Mononuclear cell (primary cell): ENCODE results near the gene PPIE. TPM values are rescaled to one million over a fixed set of nuclear protein-coding genes. Genes with fewer than 3 reads are reported as not detected.
"Not testable (repeated sequence)": the region's sequence is repeated elsewhere in the genome, so short reads cannot be mapped to it uniquely, and the experiment has no call there.

Source experiments
- H3K27me3 ChIP-seq: 2 replicates; pipeline ENCODE4 v1.6.0; 2011; ENCODE audit warnings: low read length, control low read depth; ENCODE audit not compliant: insufficient read depth
- H3K4me1 ChIP-seq: 2 replicates; pipeline ENCODE4 v1.5.1; 2011; ENCODE audit warnings: mild to moderate bottlenecking, low read length, control low read depth; ENCODE audit not compliant: insufficient read depth
- H3K4me3 ChIP-seq: 2 replicates; pipeline ENCODE4 v1.5.1; 2011; ENCODE audit warnings: mild to moderate bottlenecking, low read length, moderate library complexity
- H3K9me3 ChIP-seq: 2 replicates; pipeline ENCODE4 v1.5.1; 2011; ENCODE audit warnings: low read depth, mild to moderate bottlenecking, control low read depth, low read length
- total RNA-seq: library from RNA; depleted of rRNA; stranded (reverse); fragments of >200 nt; gene quantifications from one replicate; pipeline ENCODE4 v1.2.3, GENCODE V29; 2012

PPIE gene
- total RNA-seq, 1 donor, result 20.7 TPM

DNA sequence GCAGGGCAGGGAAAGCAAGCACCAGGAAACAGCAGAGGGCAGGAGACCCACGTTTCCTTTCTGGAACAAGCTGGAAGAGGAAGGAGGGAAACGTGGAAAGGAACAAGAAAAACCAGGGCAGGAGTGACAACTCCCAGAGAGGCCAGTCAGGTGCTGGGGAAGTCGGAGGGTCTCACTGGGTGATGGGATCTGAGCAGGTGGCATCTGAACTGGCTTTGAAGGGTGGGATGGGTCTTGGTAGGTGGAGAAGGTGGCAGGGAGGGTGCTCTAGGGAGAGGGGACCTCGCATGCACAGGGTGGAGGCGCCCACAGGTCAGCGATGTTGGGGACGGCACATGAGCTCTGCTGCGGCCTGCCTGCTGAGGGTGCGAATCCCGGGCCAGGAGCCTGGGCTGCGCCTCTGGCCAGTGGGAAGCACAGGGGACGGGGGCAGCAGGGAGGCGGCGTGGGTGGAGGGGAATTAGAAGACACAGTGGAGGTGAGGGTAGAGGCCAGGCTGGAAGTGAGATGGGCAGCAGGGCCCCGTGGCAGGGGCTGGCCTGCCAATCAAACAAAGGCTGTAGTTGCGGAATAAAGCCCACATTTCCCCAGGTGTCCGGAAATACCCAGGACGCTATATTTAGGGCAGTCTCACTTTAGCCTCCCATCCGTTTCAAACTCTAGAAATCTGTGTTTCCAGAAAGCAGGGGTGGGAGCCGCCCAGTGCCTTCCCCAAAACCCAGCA lies 37.2 kb downstream of the PPIE start:
- H3K4me1 ChIP-seq, H3K27me3 ChIP-seq, H3K9me3 ChIP-seq, H3K4me3 ChIP-seq: not testable (repeated sequence)

DNA sequence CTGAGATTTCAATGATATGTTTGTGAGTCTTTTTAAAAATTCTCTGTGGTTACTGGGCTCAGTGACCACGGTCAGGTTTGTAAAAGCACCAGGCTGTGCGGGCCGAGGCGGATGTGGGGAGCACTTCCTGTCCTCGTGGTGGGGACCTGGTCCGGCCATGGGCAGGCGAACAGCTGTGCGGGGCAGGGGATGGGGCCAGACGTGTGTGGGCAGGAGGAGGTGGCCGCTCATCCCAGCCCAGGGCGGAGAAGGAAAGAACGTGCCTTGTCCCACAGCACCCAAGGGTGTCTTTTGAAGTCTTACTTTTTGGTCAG lies 37.7 kb downstream of the PPIE start:
- Histone ChIP-seq H3K4me3 (no peak overlapping the region), H3K9me3 (no peaks in the 10 kb centered on the region), H3K27me3 (no peaks in the 10 kb centered on the region), H3K4me1 (no peaks in the 10 kb centered on the region)

DNA sequence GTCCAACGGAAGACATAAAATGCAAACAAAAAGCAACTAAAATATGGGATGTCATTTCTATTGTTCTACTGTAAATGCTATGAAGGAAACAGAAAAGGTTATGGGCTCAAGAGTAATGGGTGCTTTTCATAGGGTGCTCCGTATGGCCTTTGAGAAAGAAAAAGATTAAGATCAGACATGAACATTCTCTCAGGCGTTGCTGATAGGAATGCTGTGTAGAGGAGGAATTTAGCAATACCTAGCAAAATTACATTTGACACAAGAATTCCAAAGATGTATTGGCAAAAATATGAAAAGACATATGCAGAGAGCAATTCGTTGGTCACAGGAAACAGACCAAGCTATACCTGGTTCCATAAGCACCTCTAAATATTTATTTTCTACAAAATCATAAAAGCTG lies 38.2 kb downstream of the PPIE start:
- no peaks in the 10 kb centered on the region for H3K9me3 ChIP-seq
- H3K27me3 ChIP-seq, result no peaks in the 10 kb centered on the region
- no peaks in the 10 kb centered on the region for H3K4me1 ChIP-seq
- no peak overlapping the region for H3K4me3 ChIP-seq

GRCh38 chr1:39777306-39777705 lies 38.6 kb downstream of the PPIE start:
- Histone ChIP-seq H3K9me3 (no peaks in the 10 kb centered on the region), H3K27me3 (no peaks in the 10 kb centered on the region), H3K4me3 (no peak overlapping the region), H3K4me1 (no peaks in the 10 kb centered on the region)

- H3K4me3 ChIP-seq, H3K9me3 ChIP-seq, H3K27me3 ChIP-seq: not testable (repeated sequence)
Measured at GRCh38 chr1:39777896-39778295, 39.2 kb downstream of the PPIE start.

DNA sequence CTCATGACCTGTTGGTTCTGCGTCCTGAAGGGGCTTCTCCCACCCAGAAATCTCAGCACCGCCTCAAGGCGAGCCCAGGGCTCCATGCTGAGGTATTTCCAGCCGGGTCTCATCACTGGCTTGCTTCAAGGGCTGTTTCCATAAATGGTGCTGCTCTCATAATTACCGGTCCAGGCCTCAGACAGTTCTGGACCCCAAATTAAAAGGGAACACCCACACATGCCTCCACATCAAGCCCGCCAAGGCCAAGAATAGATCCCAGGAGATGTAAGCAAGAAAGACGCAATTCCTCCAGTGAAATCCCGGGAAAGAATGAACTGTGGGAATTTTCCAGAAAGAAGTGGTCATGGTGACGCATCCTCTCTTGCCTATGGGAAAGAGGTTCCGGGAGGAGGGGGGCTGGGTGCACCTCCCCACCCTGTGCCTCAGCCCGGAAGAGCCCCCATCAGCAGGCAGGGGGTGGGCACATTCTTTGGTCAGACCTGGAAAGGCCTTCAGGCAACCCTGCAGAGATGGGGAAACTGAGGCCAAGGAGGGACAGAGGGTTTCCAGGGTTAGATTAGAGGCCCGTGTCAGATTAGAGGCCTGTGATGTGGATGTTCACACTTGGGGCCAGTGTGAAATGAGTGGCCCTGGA lies 39.9 kb downstream of the PPIE start:
- not testable (repeated sequence) for H3K4me3 ChIP-seq, H3K4me1 ChIP-seq, H3K27me3 ChIP-seq, H3K9me3 ChIP-seq

More at GRCh38 chr1:39777896-39778295, 39.2 kb downstream of the PPIE start:
- not testable (repeated sequence) for H3K4me1 ChIP-seq

DNA sequence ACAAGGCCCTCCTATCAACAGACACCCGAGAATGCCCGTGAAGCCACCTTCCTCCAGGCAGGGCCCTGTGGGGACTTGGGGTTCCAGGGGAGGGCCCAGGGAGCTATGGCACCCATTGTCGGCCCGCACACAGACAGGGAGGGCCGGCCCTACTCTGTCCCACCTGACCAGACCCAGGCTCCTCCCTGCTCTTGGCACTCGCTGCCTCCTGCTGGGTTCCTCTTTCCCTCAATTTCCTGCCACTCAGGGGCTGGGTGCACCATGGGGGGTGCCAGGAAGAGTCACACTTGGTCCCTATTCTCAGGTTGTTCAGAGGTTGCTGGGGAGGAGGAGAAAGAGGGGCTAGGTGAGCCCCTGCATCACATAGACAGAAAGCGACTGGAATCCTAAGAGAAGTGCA lies 40.5 kb downstream of the PPIE start:
- Histone ChIP-seq H3K9me3 (no peaks in the 10 kb centered on the region), H3K4me1 (no peaks in the 10 kb centered on the region), H3K27me3 (no peaks in the 10 kb centered on the region), H3K4me3 (no peak overlapping the region)

DNA sequence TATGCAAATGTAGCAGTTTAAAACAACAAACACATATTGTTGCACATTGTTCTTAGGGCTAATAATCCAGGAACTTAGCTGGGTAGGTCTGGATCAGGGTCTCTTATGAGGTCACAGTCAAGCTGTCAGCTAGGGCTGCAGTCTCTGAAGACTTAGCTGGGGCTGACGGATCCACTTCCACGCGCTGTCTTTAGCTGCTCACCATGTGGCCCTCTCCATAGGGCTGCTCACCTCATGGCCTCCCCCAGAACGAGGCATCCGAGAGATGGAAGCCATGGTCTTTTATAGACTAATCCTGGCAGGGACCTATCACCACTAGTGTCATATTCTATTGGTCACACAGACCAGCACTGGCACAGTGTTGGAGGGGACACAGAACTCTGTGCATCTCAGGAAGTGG lies 41.1 kb downstream of the PPIE start:
- Histone ChIP-seq H3K27me3 (no peaks in the 10 kb centered on the region), H3K4me3 (no peak overlapping the region), H3K4me1 (no peaks in the 10 kb centered on the region), H3K9me3 (no peaks in the 10 kb centered on the region)

- Histone ChIP-seq H3K4me3 (no peak overlapping the region), H3K4me1 (no peaks in the 10 kb centered on the region), H3K27me3 (no peaks in the 10 kb centered on the region), H3K9me3 (no peaks in the 10 kb centered on the region)
Measured at GRCh38 chr1:39781349-39781715, 42.6 kb downstream of the PPIE start.

- H3K4me1 ChIP-seq, result no peaks in the 10 kb centered on the region
- no peak overlapping the region for H3K4me3 ChIP-seq
- no peaks in the 10 kb centered on the region for H3K27me3 ChIP-seq
- no peaks in the 10 kb centered on the region for H3K9me3 ChIP-seq
Measured at GRCh38 chr1:39782103-39782502, 43.4 kb downstream of the PPIE start.

GRCh38 chr1:39782685-39783084 lies 44.0 kb downstream of the PPIE start:
- H3K4me1 ChIP-seq, result not testable (repeated sequence)

DNA sequence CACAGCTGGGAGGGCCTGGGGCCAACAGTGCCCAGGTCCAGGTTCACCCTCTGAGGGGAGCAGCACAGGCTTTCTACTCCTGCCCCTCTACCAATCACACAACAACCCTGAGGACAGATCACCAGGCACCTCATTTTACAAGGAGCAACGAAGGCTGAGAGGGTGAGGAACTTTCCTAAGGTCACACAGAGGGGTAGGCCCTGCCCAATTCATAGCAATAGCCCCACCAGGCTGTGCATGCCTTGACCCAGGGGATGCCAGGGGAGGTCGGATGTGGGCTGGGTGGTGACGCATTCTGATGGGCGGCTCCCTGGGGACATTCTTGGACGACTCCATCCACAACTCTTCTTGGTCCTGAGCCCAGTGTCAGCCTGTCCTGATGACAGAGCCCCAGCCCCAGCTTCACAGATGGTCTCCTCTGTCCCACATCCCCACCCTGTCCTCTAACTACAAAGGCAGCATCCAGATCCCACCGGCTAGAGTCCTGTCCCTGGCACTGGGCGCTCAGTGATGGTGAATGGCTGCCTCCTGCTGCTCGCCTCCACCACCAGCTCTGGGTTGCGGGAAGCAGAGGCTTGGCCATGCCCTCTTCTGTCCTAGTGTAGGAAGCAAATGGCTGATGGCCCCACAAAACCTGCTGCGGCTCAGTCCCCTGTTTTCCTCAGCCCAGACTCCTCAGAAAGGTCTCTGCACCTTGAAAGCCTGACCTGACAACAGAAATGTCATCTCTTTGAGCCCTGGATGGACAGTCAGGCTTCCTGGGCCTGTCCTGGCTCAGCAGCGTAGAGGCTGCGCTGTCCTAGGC lies 47.8 kb downstream of the PPIE start:
- not testable (repeated sequence) for H3K9me3 ChIP-seq, H3K4me1 ChIP-seq, H3K4me3 ChIP-seq, H3K27me3 ChIP-seq

More at GRCh38 chr1:39782685-39783084, 44.0 kb downstream of the PPIE start:
- not testable (repeated sequence) for H3K27me3 ChIP-seq, H3K9me3 ChIP-seq, H3K4me3 ChIP-seq

- not testable (repeated sequence) for H3K9me3 ChIP-seq, H3K4me1 ChIP-seq, H3K27me3 ChIP-seq, H3K4me3 ChIP-seq
Measured at GRCh38 chr1:39787108-39787375, 48.4 kb downstream of the PPIE start.

DNA sequence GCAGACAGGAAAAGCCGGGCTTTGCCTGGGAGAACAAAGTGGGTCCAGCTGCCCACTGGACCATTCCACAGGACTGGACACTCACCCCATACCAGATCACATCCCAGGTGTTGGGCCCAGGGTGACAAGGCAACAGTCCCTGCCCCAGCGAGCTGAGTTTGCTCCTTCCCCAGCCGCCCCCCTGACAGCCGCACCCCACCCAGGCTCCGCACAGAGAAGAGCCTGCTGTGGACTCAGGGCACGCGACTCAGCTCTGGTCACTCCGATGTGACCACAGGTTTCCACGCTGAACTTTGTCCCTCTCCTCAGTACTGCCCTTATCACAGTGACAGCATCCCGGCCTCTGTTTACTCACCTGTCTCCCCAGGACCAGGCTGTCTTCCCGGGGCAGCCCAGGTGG lies 48.8 kb downstream of the PPIE start:
- Histone ChIP-seq H3K9me3 (no peaks in the 10 kb centered on the region), H3K4me1 (peaks cover 9% of the 10 kb centered on the region), H3K4me3 (no peak overlapping the region), H3K27me3 (no peaks in the 10 kb centered on the region)

DNA sequence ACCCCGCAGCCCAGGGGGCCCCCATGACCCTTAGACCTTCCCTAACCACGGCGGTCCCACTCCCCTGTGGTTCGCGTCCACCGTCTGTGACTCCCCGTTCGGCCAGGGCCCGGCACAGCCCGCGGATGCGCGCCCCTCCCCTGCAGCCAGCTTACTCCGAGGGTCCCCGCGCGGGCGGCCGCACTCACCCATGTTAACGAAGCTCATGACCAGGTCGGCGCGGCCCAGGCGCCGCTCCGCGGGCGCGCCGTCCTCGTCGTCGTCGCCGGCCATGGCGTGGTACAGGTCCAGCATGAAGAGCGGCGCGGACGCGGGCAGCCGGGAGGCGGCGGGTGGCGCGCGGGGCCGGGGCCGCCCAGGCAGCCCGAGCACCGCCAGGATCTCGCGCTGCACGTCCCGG lies 49.3 kb downstream of the PPIE start:
- H3K4me3 ChIP-seq, H3K9me3 ChIP-seq, H3K4me1 ChIP-seq, H3K27me3 ChIP-seq: not testable (repeated sequence)

DNA sequence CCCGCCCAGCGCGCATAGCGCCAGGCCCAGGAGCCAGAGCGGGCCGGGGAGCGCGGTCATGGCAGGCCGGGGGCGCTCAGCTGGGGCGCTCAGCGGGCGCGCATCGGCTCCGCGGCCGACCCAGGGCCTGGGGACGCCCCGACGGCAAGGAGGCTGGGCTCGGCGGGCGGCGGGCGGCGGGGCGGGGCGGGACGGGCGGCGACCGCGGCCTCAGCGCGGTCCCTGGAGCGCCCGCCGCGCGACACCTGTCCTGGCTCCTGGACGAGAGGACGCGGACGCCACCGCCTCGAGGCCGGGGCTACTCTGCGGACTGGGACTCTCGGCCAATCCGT lies 49.7 kb downstream of the PPIE start:
- Histone ChIP-seq H3K4me3 (peak overlapping the region; percentile 24), H3K27me3 (no peaks in the 10 kb centered on the region), H3K4me1 (peaks cover 9% of the 10 kb centered on the region)

More for the DNA sequence above, 49.7 kb downstream of the PPIE start:
- no peaks in the 10 kb centered on the region for H3K9me3 ChIP-seq
